HG02610 (cell line): ENCODE results near the gene TRMT44.
"Not testable (repeated sequence)": the region's sequence is repeated elsewhere in the genome, so short reads cannot be mapped to it uniquely, and the experiment has no call there.

ENCODE experiments used
- ATAC-seq: cut with Tn5 transposase; IDR thresholded peaks from one replicate; pipeline ENCODE4 v1.9.1; 2021; ENCODE audit warnings: mild to moderate bottlenecking, moderate library complexity; ENCODE audit not compliant: unreplicated experiment

The TRMT44 gene

GRCh38 chr4:8510191-8510590 is 69.6 kb downstream of the TRMT44 start:
- ATAC-seq, result no peak

DNA sequence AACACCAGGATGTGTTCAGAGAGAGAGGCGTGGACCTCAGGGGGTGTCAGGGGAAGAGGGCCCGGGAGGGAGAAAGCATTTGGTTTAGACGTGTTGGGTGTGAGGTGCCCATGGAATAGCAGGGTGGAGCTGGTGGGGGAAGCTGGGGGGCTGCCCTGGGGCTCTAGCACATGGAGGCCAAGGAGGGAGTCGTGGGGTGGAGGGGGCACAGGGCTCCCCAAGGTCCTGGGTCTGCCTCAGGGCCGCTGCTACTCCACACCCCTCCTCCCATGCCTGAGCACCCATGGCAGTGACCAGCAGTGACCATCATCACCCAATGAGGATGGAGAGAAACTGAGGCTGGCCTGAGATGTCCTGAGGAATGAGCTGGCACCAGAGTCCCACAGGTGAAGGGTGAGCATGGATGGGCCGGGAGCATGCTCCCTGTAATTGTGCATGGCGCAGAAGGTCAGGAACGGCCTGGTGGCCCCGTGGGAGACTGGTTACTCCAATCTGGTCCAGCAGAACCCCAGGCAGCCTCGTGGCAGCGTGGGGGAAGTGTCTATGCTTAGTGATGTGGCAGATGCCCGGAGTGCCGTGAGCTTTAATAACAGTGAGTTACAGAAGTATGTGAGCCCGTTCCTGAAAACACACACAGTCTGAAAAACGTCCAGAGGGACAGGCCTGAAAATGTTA is 70.2 kb downstream of the TRMT44 start:
- no peak for ATAC-seq

DNA sequence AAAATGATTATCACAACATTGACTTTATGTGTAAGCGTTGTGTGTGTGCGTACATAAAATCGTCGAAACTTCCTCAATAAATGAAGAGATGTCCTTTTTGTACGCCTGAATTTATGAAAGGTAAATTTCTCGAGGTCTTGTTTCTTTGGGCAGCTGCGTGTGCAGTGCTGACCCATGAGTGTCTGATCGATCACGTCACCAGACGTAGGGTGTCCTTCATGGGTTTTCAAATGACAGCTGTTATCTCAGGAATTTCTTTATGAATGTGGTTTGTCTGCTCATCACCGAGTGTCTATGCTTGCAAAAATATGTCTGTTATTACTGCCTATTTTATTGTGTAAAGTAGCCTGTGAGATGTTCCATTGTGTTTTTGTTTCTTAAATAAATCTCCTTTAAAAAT is 71.9 kb downstream of the TRMT44 start:
- ATAC-seq, result no peak

DNA sequence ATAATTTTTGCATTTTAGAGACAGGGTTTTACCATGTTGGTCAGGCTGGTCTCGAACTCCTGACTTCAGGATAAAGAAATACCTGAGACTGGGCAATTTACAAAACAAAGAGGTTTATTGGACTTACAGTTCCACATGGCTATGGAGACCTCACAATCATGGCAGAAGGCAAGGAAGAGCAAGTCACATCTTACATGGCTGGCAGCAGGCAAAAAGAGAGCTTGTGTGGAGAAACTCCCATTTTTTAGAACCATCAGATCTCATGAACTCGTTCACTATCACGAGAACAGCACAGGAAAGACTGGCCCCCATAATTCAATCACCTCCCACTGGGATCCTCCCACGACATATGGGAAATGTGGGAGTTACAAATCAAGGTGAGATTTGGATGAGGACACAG is 72.5 kb downstream of the TRMT44 start:
- not testable (repeated sequence) for ATAC-seq

DNA sequence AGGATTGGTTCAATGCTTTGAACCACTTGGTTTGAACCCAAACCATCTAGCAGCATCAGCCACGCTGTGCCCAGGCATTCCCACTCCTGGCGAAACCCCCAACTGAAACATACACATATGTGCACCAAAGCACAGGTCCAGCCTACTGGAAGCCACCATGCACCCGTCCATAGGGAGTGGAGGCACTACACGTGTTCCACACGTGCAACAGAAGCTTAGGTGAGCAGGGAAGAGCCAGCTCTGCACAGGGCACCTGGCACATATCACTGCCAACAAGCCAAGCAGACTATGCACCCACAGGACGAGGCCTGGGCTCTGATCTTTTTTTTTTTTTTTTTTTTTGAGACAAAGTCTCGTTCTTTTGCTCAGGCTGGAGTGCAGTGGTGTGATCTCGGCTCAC is 73.4 kb downstream of the TRMT44 start:
- no peak for ATAC-seq

DNA sequence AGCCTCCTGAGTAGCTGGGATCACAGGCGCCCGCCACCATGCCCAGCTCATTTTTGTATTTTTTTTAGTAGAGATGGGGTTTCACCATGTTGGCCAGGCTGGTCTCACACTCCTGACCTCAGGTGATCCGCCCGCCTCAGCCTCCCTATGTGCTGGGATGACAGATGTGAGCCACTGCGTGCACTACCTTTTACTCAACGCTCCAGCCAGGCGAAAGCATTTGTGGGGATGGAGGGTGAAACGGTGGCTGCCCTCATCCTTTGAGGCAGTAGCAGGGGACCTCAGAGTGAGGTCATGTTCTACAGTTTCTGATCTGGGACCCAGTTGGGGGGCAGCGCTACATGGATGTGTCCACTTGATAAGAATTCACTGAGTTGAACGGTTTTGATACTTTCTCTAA is 73.8 kb downstream of the TRMT44 start:
- ATAC-seq, result no peak

DNA sequence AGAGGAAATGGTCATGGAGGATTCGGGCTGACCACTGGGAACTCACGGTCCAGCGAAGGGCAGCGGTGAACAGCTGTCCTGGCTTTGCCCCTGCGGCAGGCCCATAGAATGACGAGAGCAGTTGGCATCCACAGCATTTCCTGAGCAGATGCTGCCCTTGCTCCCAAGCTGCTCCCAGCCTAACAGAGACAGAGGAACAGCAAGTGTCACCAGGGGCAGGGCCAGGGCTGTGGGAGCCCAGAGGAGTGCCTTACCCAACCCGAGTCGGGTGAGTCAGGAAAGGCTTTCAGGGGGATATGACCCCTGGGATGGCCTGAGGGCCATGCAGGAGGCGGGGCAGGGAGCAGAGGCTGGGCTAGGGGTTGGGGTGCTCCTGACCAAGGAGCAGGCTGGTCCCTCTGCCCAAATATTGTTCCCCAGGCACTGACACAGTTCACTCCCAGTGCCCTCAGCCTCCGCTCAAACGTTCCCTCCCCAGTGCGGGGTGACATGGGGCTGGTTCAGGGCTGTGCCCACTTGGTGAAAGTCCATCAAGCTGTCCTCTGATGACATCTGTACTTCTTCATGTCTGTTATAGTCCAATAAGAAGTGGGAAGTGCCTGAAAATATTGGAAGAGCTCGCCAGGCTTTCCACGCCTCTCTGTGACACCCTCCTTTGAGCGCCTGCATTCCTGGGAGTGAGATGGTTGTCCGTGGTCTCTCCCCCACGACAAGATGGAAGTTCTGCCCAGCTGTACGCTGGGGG is 74.9 kb downstream of the TRMT44 start:
- ATAC-seq, result no peak

GRCh38 chr4:8516061-8516573 is 75.5 kb downstream of the TRMT44 start:
- no peak for ATAC-seq

GRCh38 chr4:8516996-8517550 is 76.5 kb downstream of the TRMT44 start:
- no peak for ATAC-seq

DNA sequence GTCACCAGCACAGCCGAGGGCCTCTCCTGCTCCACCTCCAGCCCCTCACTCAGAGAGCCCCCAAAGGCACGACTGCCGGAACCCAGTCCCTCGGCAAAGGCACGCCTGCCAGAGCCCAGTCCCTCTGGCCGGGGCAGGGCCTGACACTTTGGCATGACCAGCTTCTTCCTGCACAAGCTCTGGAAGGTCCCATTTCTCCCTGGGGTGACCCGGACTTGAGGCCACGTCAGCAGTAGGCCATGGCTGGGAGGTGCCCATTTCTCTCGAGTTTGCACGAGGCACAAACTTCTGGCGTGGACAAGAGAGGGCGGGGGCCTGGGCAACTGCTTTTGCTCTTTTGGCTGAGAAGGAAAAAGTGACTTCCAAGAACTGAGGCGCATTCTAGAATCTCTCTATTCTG is 77.4 kb downstream of the TRMT44 start:
- no peak for ATAC-seq

DNA sequence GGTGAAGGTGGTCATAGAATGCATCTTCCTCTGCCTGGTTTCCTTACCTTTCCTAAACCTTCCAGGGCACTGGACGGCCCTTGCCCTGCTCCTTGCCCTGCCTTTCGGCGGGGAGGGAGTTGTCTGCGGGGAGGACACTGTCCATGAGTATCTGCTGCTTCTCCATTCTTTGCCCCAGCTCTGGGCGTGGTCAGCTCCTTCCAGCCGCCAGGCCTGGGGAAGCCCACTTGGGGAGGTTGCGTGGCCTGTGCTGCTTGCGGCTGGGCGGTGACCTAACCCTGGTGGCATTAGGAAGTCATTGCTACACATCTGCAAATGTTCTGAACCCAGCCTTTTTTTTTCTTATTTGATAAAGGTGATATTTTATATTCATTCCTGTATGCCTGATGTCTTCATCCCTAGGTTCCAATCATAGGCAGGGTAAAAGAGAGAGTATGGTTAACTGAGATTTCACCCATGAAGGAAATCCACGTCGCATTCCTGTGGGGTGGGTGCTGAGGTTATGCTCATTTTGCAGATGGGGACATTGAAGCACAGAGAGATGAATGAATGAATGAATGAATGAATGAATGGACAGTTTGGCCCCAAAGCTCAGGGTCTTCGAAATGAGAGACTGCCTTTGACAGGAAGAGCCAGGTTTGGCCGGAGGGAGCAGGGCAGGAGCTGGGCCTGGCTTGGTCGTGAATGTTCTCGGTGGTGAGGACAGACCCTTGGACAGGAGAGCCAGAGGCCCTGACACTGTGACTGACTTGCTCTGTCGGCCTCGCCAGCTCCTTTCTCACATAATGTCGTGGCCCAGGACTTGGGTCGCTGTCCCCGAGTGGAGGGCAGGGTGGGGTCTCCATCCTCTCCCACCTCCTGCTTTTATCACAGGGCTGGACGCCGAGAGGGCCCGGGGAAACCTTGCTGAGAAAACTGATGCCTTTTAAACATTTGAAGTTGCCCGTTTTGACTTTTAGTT is 81.9 kb downstream of the TRMT44 start:
- no peak for ATAC-seq

DNA sequence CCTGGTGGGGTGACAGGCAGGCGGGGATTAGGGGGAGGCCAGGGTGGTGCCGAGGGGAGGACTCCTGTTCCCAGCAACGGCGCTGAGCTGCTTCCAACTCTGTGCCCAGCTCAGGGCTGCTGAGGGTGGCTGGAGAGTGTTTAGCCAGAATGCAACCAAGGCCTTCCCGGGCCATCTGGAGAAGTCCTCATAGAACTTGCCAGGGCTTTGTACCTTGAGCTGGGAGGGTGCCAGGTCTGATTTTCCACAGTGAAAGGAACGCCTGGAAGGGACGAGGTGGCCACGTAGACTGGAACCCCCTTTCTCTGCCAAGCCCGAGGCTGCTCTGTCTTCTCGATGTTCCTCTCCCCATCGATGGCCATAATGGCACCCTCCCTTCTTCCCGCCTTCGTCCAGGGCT is 82.6 kb downstream of the TRMT44 start:
- ATAC-seq, result no peak

- no peak for ATAC-seq
Measured at GRCh38 chr4:8523766-8524165, 83.2 kb downstream of the TRMT44 start.

GRCh38 chr4:8524595-8525382 is 84.2 kb downstream of the TRMT44 start:
- ATAC-seq, result no peak

GRCh38 chr4:8525383-8526120 is 85.0 kb downstream of the TRMT44 start:
- no peak for ATAC-seq
